SW 1271 (cell line): ENCODE measurements around the gene ENDOU.

Experiments
- DNase-seq, 2 experiments: peaks; one replicate each; lab custom pipeline; 2025; lab: John Stamatoyannopoulos, UW

ENDOU gene

GRCh38 chr12:47744005-47744651 lies 18.8 kb upstream of the ENDOU start:
- DNase-seq, result no peak

GRCh38 chr12:47743311-47743860 lies 18.1 kb upstream of the ENDOU start:
- DNase-seq, result no peak

GRCh38 chr12:47742253-47742825 lies 17.0 kb upstream of the ENDOU start:
- peak in 1 of 2 experiments; percentile 31 for DNase-seq

GRCh38 chr12:47741340-47741703 lies 16.0 kb upstream of the ENDOU start:
- DNase-seq, result peak in 1 of 2 experiments; percentile 14

GRCh38 chr12:47740606-47741339 lies 15.5 kb upstream of the ENDOU start:
- no peak for DNase-seq

GRCh38 chr12:47739979-47740378 lies 14.7 kb upstream of the ENDOU start:
- no peak for DNase-seq

- DNase-seq, result no peak
Measured at GRCh38 chr12:47739297-47739696, 14.0 kb upstream of the ENDOU start.

GRCh38 chr12:47737936-47738594 lies 12.8 kb upstream of the ENDOU start:
- no peak for DNase-seq

GRCh38 chr12:47736877-47737676 lies 11.8 kb upstream of the ENDOU start:
- no peak for DNase-seq

- DNase-seq, result no peak
Measured at GRCh38 chr12:47736216-47736615, 10.9 kb upstream of the ENDOU start.

GRCh38 chr12:47735649-47736048 lies 10.4 kb upstream of the ENDOU start:
- DNase-seq, result no peak

- DNase-seq, result no peak
Measured at GRCh38 chr12:47734725-47735480, 9.6 kb upstream of the ENDOU start.

- DNase-seq, result no peak
Measured at GRCh38 chr12:47733142-47733541, 7.9 kb upstream of the ENDOU start.

GRCh38 chr12:47732504-47732903 lies 7.2 kb upstream of the ENDOU start:
- no peak for DNase-seq

- DNase-seq, result no peak
Measured at GRCh38 chr12:47731723-47732122, 6.4 kb upstream of the ENDOU start.

- DNase-seq, result no peak
Measured at GRCh38 chr12:47730341-47730744, 5.1 kb upstream of the ENDOU start.

GRCh38 chr12:47729233-47729632 lies 3.9 kb upstream of the ENDOU start:
- no peak for DNase-seq

GRCh38 chr12:47725893-47726292 lies 603 bp upstream of the ENDOU start:
- DNase-seq, result no peak

- DNase-seq, result no peak
Measured at GRCh38 chr12:47722941-47723631, 2.2 kb downstream of the ENDOU start.

GRCh38 chr12:47722136-47722834 lies 3.0 kb downstream of the ENDOU start:
- DNase-seq, result no peak
